NOMO-1 (cell line): ENCODE measurements around the gene TBCD.
"Not testable (repeated sequence)": the region's sequence is repeated elsewhere in the genome, so short reads cannot be mapped to it uniquely, and the experiment has no call there.

Experiments
- DNase-seq, 2 experiments: peaks; one replicate each; lab custom pipeline; 2025; ENCODE audit not compliant: unreplicated experiment in 2 of 2; lab: John Stamatoyannopoulos, UW

TBCD gene

GRCh38 chr17:82964851-82965341, 213.0 kb downstream of the TBCD start:
- DNase-seq: no peak

DNA sequence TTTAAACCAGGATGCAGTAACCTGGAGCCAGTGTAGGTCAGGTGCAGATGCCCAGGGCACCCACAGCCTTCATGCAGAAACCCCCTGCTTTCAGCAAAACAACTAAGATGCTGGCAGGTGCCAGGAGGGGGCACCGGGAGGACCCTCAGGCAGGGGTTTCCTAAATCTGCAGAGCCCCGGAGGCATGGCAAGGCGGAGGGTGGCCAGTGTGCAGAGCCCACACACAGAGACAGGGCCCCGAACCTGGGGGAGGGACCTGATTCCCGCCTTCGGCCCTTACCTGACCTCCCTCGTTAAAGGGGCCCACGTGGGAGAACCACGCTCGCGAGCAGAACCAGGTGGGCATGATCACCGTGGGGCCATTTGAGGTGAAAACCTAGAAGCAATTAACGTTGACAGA, 213.5 kb downstream of the TBCD start:
- no peak for DNase-seq

DNA sequence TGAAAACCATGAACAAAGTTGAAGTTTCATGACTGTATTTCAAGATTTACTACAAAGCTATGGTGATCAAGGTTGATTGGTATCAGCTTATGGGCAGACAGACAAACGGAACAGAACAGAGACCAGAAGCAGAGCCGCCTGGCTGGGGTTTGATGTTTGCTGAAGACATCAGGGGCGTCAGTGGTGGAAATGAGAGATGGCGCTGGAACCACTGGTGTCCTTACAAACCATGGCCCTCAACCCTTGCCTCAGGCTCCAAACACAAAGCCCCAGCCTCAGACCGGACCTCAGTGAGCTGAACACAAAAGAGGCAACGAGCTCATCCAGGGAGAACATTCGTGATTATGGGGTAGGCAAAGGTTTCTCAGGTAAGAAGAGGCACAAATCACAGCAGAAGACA, 214.6 kb downstream of the TBCD start:
- DNase-seq: no peak

DNA sequence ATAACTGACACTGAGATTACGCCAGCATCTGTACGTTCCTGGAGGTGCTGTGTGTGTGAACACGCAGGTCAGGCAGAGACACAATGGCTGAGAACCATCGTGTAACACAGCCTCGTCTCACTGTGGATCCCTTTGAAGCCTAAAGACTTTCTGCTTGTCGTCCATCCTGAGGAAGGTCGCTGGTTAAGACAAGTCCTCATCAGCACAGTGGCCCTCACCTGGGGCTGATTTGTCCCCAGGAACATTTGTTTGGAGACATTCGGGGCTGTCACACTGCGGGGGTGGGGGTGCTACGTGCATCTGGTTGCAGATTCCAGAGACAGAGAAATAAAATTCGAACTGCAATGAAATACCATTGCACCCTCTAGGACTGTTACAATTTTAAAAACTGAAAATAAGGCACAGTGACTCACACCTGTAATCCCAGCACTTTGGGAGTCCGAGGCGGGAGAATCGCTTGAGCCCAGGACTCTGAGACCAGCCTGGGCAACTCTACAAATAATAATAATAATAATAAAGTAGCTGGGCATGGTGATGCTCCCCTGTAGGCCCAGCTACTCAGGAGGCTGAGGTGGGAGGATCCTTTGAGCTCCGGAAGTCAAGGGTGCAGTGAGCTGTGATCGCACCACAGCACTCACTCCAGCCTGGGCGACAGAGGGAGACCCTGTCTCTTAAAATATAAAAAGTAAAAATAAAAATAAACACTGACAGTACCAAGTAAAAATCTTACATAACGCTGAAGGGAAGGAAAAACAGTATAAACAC, 215.6 kb downstream of the TBCD start:
- no peak for DNase-seq

- DNase-seq: not testable (repeated sequence)
Measured at GRCh38 chr17:82968033-82968841, 216.4 kb downstream of the TBCD start.

DNA sequence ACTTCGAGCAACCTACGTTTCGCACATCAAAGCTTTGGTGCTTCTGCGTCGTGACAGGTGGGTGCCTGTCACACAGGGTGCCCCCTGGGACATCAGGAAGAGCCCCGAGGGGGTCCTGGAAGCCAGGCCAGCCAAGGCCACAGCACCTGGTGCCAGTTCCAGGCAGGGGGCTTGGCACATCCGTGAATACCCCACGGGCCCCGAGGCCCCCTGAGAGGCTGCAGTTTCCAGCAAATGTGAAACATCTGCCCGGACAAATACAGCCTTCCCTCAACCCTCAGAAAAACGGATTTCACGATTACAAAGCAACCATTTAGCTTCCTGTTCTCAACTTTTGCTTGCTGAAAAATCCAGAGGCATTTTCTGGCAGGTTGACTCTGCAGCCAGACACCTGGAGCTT, 218.2 kb downstream of the TBCD start:
- DNase-seq: no peak

- no peak for DNase-seq
Measured at GRCh38 chr17:82970818-82971590, 219.1 kb downstream of the TBCD start.

DNA sequence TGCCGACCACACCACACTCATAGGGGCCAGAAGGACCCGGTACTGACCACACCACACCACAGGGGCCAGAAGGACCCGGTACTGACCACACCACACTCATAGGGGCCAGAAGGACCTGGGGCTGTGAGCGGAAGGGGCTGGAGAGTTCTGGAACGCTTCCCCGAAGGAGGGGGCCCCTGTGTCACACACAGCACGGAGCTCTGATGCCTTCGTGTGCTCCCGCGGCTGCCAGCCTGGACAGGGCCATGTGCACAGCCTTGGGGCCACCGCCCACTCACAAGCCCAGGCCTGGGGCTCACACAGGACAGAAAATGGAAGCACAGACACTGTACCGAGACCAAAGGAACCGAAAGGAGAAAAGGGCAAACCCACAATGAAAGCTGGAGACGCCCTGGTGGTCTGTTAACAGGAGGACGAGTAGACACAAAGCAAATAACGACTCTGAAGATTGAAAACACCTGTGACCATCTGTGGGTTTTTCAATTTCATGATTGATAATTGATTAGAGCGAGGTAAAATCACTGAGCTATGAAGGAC, 221.0 kb downstream of the TBCD start:
- no peak for DNase-seq

GRCh38 chr17:82973456-82974135, 221.7 kb downstream of the TBCD start:
- DNase-seq: no peak

- DNase-seq: no peak
Measured at GRCh38 chr17:82974136-82974952, 222.5 kb downstream of the TBCD start.

- DNase-seq: no peak
Measured at GRCh38 chr17:82976982-82977488, 225.2 kb downstream of the TBCD start.

DNA sequence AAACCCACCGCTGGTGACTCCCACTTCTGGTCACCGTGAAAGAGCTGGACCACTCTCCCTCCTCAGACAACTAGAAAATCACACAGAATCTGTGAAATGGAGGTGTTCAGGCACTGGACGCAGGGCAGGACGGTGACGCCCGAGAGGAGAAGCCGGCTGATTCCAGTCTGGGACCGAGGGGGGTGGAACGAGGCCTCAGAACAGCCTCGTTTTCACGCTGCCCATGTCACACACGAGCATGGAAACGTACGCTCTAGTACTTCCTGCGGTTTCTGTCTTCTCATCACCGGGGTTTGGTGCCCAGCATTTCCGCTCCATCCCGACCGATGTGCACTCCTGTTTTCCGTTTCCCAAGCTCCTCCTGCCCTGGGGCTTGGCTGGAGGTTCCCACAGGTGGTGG, 225.7 kb downstream of the TBCD start:
- DNase-seq: no peak

- DNase-seq: peak; percentile 92 to 94
Measured at GRCh38 chr17:82978765-82979349, 227.0 kb downstream of the TBCD start.

DNA sequence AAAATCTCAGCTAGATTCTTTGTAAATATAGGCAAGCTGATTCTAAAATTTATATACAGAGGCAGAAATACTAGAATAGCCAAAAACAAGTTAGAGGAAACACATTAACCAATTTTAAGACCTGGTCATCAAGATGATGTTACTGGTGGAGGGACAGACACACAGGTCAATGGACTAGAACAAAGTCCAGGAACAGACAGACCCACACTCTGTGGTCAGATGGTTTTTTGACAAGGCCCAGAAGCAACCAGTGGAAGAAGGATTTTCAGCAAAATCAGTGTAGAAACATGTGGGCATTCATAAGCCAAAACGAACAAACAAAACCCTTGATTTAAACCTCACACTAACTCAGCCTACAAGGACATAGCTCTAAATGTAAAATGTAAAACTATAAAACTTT, 227.9 kb downstream of the TBCD start:
- DNase-seq: no peak

- no peak for DNase-seq
Measured at GRCh38 chr17:82980632-82981031, 228.8 kb downstream of the TBCD start.

DNA sequence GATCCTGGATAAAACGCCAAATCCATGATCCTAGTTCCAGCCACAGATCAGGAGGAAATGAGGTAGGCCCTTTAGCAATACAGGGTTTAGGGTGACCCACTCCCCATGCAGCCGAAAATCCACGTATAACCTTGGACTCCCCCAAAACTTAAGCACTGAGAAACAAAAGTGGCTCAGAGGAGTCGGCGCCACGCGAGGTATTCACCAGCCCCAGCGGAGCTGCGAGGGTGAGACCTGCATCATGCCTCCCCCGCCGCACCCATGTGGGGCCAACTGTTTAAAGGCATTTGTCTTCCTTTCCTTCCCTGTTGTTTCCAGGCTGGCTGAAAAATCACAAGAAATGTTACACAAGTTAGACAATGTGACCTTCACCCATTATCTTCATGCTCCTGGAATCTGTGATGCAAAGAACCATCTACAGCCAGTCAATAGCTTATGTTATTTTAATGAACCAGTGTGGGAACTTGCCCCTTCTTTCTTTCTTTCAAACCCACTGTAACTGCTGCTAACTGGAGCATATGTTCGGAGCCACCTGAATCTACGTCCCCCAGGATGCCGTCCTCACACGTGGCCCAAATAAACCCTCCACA, 229.4 kb downstream of the TBCD start:
- DNase-seq: no peak

GRCh38 chr17:82983510-82984248, 231.8 kb downstream of the TBCD start:
- DNase-seq: no peak

GRCh38 chr17:82984249-82984617, 232.4 kb downstream of the TBCD start:
- not testable (repeated sequence) for DNase-seq
